Nephron (organoid): Measurements from ENCODE around the gene ATP6AP2.

ENCODE experiments used
- H3K27ac Mint-ChIP-seq, 3 experiments: 2 replicates each; pipeline ENCODE4 v1.8.0; 2020; ENCODE audit warnings: mixed read lengths in 3 of 3, mild to moderate bottlenecking in 2 of 3, moderate library complexity in 1 of 3
- H3K27me3 Mint-ChIP-seq: 2 replicates; pipeline ENCODE4 v1.8.0; 2021; ENCODE audit warnings: low read depth, mild to moderate bottlenecking, moderate library complexity, mixed read lengths
- H3K36me3 Mint-ChIP-seq: 2 replicates; pipeline ENCODE4 v1.8.0; 2020; ENCODE audit warnings: low read depth, mixed read lengths
- H3K4me1 Mint-ChIP-seq: 2 replicates; pipeline ENCODE4 v1.8.0; 2020; ENCODE audit warnings: mixed read lengths
- H3K4me3 Mint-ChIP-seq, 3 experiments: 2 replicates each; pipeline ENCODE4 v1.8.0; 2020; ENCODE audit warnings: mild to moderate bottlenecking in 3 of 3, mixed read lengths in 3 of 3, moderate library complexity in 2 of 3
- H3K9me3 Mint-ChIP-seq: 2 replicates; pipeline ENCODE4 v1.8.0; 2020; ENCODE audit warnings: mixed read lengths
- CTCF ChIP-seq, 3 experiments: fragments of 200-600 bp; sonication (generic); IDR thresholded peaks; one replicate each; pipeline ENCODE4 v1.5.0; 2021; ENCODE audit warnings: antibody characterized with exemption in 3 of 3; ENCODE audit not compliant: unreplicated experiment in 3 of 3

The ATP6AP2 gene

GRCh38 chrX:40653535-40653934, 72.8 kb downstream of the ATP6AP2 start:
- H3K27ac Mint-ChIP-seq, result no peak overlapping the region

More at GRCh38 chrX:40653535-40653934, 72.8 kb downstream of the ATP6AP2 start:
- no peaks in the 10 kb centered on the region for H3K27me3 Mint-ChIP-seq
- H3K9me3 Mint-ChIP-seq, result no peaks in the 10 kb centered on the region
- no peaks in the 10 kb centered on the region for H3K4me1 Mint-ChIP-seq
- peaks cover 4% of the 10 kb centered on the region for H3K36me3 Mint-ChIP-seq
- no peak overlapping the region for H3K4me3 Mint-ChIP-seq
- no peak for TF ChIP-seq CTCF (IDR thresholded peaks at IDR 0.05; ENCODE audit: unreplicated experiment in 3 of 3)
